Suppressor macrophage (primary cell): ENCODE measurements around the gene CFD.
"Not testable (repeated sequence)": the region's sequence is repeated elsewhere in the genome, so short reads cannot be mapped to it uniquely, and the experiment has no call there.

ENCODE experiments used
- DNase-seq, 4 experiments: peaks; one replicate each; pipeline ENCODE4 v3.0.0-alpha.2; 2020 to 2022

The CFD gene

GRCh38 chr19:852136-853013, 7.1 kb upstream of the CFD start, which contains the start of gene ELANE:
TSS of gene ELANE (plus strand) at chr19:852303. CDS start at chr19:852329, 26 bp downstream.
- DNase-seq, result peak in 1 of 4 experiments; percentile 47

GRCh38 chr19:853014-853585, 6.4 kb upstream of the CFD start:
- DNase-seq, result no peak

- not testable (repeated sequence) for DNase-seq
Measured at GRCh38 chr19:853614-854220, 5.7 kb upstream of the CFD start.

- no peak for DNase-seq
Measured at GRCh38 chr19:854549-854948, 4.9 kb upstream of the CFD start.

GRCh38 chr19:855142-855541, 4.3 kb upstream of the CFD start:
- DNase-seq, result no peak

- no peak for DNase-seq
Measured at GRCh38 chr19:855566-856120, 3.8 kb upstream of the CFD start.

GRCh38 chr19:858284-858683, 1.2 kb upstream of the CFD start:
- no peak for DNase-seq

- no peak for DNase-seq
Measured at GRCh38 chr19:861141-861755, 1.8 kb downstream of the CFD start.

GRCh38 chr19:861756-862580, 2.5 kb downstream of the CFD start:
- peak; percentile 65 to 85 (median 74) for DNase-seq

- DNase-seq, result peak; percentile 65 to 79 (median 73)
Measured at GRCh38 chr19:862581-863314, 3.3 kb downstream of the CFD start.

- DNase-seq, result peak in 1 of 4 experiments; percentile 16
Measured at GRCh38 chr19:863315-863620, 3.8 kb downstream of the CFD start.

- DNase-seq, result no peak
Measured at GRCh38 chr19:866769-867300, 7.4 kb downstream of the CFD start.

- DNase-seq, result no peak
Measured at GRCh38 chr19:867301-867793, 7.9 kb downstream of the CFD start.

- no peak for DNase-seq
Measured at GRCh38 chr19:867855-868457, 8.5 kb downstream of the CFD start.

GRCh38 chr19:868458-869244, 9.2 kb downstream of the CFD start:
- no peak for DNase-seq

GRCh38 chr19:869245-870177, 10.0 kb downstream of the CFD start:
- DNase-seq, result no peak

GRCh38 chr19:870314-870713, 10.8 kb downstream of the CFD start:
- DNase-seq, result no peak

GRCh38 chr19:870963-871401, 11.5 kb downstream of the CFD start:
- DNase-seq, result no peak
